ENCODE data around the gene ELOA.

- no peak for TF ChIP-seq CTCF (conservative IDR thresholded peaks at IDR 0.05)
- TF ChIP-seq ZFX (IDR thresholded peaks at IDR 0.05) = no peak
Measured at GRCh38 chr1:23699280-23700179, 43.7 kb upstream of the ELOA start.

All from C4-2B (cell line).